ENCODE results near the gene WNT11.

The WNT11 gene

GRCh38 chr11:76240161-76240540 lies 33.8 kb upstream of the WNT11 start:
- no peak for ATAC-seq
- TF ChIP-seq CSDC2 (CRISPR knock-in tag; IDR thresholded peaks at IDR 0.05), result no peak
- no peak for TF ChIP-seq ZFP3 (CRISPR knock-in tag; IDR thresholded peaks at IDR 0.05)
- no peak for TF ChIP-seq CREB5 (CRISPR knock-in tag; IDR thresholded peaks at IDR 0.05; ENCODE audit: low read depth)
- TF ChIP-seq GLIS3 (CRISPR knock-in tag; IDR thresholded peaks at IDR 0.05), result no peak
- TF ChIP-seq POU6F1 (CRISPR knock-in tag; IDR thresholded peaks at IDR 0.05; ENCODE audit: borderline replicate concordance, low read depth), result no peak
- TF ChIP-seq ZNF565 (CRISPR knock-in tag; conservative IDR thresholded peaks at IDR 0.05; ENCODE audit: low read depth), result no peak
- no peak for TF ChIP-seq TOX (CRISPR knock-in tag; IDR thresholded peaks at IDR 0.05; ENCODE audit: borderline replicate concordance)
- no peak for TF ChIP-seq PPARA (CRISPR knock-in tag; IDR thresholded peaks at IDR 0.05; ENCODE audit: borderline replicate concordance)
- TF ChIP-seq PATZ1 (CRISPR knock-in tag; IDR thresholded peaks at IDR 0.05; ENCODE audit: borderline replicate concordance), result no peak
- TF ChIP-seq ZC3H10 (CRISPR knock-in tag; IDR thresholded peaks at IDR 0.05), result no peak

- no peak for ATAC-seq
- TF ChIP-seq RARB (CRISPR knock-in tag; IDR thresholded peaks at IDR 0.05), result no peak
These were observed 33.3 kb upstream of the WNT11 start for GRCh38 chr11:76239483-76240160.

GRCh38 chr11:76238551-76238950 lies 32.2 kb upstream of the WNT11 start:
- TF ChIP-seq ZNF70 (CRISPR knock-in tag; IDR thresholded peaks at IDR 0.05) (no peak), RARB (CRISPR knock-in tag; IDR thresholded peaks at IDR 0.05) (no peak), PPARA (CRISPR knock-in tag; IDR thresholded peaks at IDR 0.05; ENCODE audit: borderline replicate concordance) (no peak), ZFP30 (CRISPR knock-in tag; IDR thresholded peaks at IDR 0.05) (no peak), TOX (CRISPR knock-in tag; IDR thresholded peaks at IDR 0.05; ENCODE audit: borderline replicate concordance) (no peak), POU6F1 (CRISPR knock-in tag; IDR thresholded peaks at IDR 0.05; ENCODE audit: borderline replicate concordance, low read depth) (no peak), ZNF565 (CRISPR knock-in tag; conservative IDR thresholded peaks at IDR 0.05; ENCODE audit: low read depth) (no peak), ZFP3 (CRISPR knock-in tag; IDR thresholded peaks at IDR 0.05) (no peak), ARNTL (CRISPR knock-in tag; IDR thresholded peaks at IDR 0.05; ENCODE audit: borderline replicate concordance, low read depth) (no peak), SNAI2 (CRISPR knock-in tag; IDR thresholded peaks at IDR 0.05) (no peak), CSDC2 (CRISPR knock-in tag; IDR thresholded peaks at IDR 0.05) (no peak), ISL1 (CRISPR knock-in tag; IDR thresholded peaks at IDR 0.05) (no peak), ZC3H10 (CRISPR knock-in tag; IDR thresholded peaks at IDR 0.05) (no peak), OSR1 (CRISPR knock-in tag; IDR thresholded peaks at IDR 0.05) (no peak), GLIS3 (CRISPR knock-in tag; IDR thresholded peaks at IDR 0.05) (no peak), CSRNP3 (CRISPR knock-in tag; IDR thresholded peaks at IDR 0.05) (no peak)

GRCh38 chr11:76237914-76238313 lies 31.6 kb upstream of the WNT11 start:
- TF ChIP-seq CREB5 (CRISPR knock-in tag; IDR thresholded peaks at IDR 0.05; ENCODE audit: low read depth) (no peak), RARB (CRISPR knock-in tag; IDR thresholded peaks at IDR 0.05) (no peak), CSDC2 (CRISPR knock-in tag; IDR thresholded peaks at IDR 0.05) (no peak), TSHZ2 (CRISPR knock-in tag; IDR thresholded peaks at IDR 0.05) (no peak), ESRRG (CRISPR knock-in tag; IDR thresholded peaks at IDR 0.05) (no peak), ZNF70 (CRISPR knock-in tag; IDR thresholded peaks at IDR 0.05) (no peak)
- ATAC-seq, result no peak

More at GRCh38 chr11:76238551-76238950, 32.2 kb upstream of the WNT11 start:
- no peak for ATAC-seq

Measured in SK-N-SH treated with all-trans-retinoic acid at 6 μM for 48 hours (cell line).